GM19023 (cell line): ENCODE data around the gene EPB41L2.
"Not testable (repeated sequence)": the region's sequence is repeated elsewhere in the genome, so short reads cannot be mapped to it uniquely, and the experiment has no call there.

ENCODE experiments used
- ATAC-seq: cut with Tn5 transposase; IDR thresholded peaks from one replicate; pipeline ENCODE4 v1.9.1; 2021; ENCODE audit warnings: mild to moderate bottlenecking, moderate library complexity; ENCODE audit not compliant: unreplicated experiment

The EPB41L2 gene

GRCh38 chr6:130922922-130923321 is 140.1 kb downstream of the EPB41L2 start:
- ATAC-seq: no peak

GRCh38 chr6:130920969-130921368 is 142.1 kb downstream of the EPB41L2 start:
- no peak for ATAC-seq

- no peak for ATAC-seq
Observed at GRCh38 chr6:130918171-130918570, 144.9 kb downstream of the EPB41L2 start.

- not testable (repeated sequence) for ATAC-seq
Observed at GRCh38 chr6:130915606-130916005, 147.4 kb downstream of the EPB41L2 start.

GRCh38 chr6:130913120-130913519 is 149.9 kb downstream of the EPB41L2 start:
- no peak for ATAC-seq

GRCh38 chr6:130912434-130912833 is 150.6 kb downstream of the EPB41L2 start:
- no peak for ATAC-seq

- ATAC-seq: no peak
Observed at GRCh38 chr6:130908958-130909357, 154.1 kb downstream of the EPB41L2 start.

- ATAC-seq: peak; percentile 80
Observed at GRCh38 chr6:130908188-130908587, 154.9 kb downstream of the EPB41L2 start.

- no peak for ATAC-seq
Observed at GRCh38 chr6:130907687-130908086, 155.4 kb downstream of the EPB41L2 start.

- no peak for ATAC-seq
Observed at GRCh38 chr6:130906736-130907381, 156.2 kb downstream of the EPB41L2 start.

GRCh38 chr6:130903602-130904001 is 159.4 kb downstream of the EPB41L2 start:
- ATAC-seq: no peak

- ATAC-seq: no peak
Observed at GRCh38 chr6:130903007-130903406, 160.0 kb downstream of the EPB41L2 start.

GRCh38 chr6:130900913-130901312 is 162.1 kb downstream of the EPB41L2 start:
- ATAC-seq: no peak

GRCh38 chr6:130896249-130896648 is 166.8 kb downstream of the EPB41L2 start:
- ATAC-seq: no peak

- no peak for ATAC-seq
Observed at GRCh38 chr6:130895516-130895915, 167.5 kb downstream of the EPB41L2 start.

- ATAC-seq: no peak
Observed at GRCh38 chr6:130893766-130894165, 169.3 kb downstream of the EPB41L2 start.

- ATAC-seq: no peak
Observed at GRCh38 chr6:130893277-130893676, 169.8 kb downstream of the EPB41L2 start.

- ATAC-seq: no peak
Observed at GRCh38 chr6:130890521-130890971, 172.5 kb downstream of the EPB41L2 start.

- no peak for ATAC-seq
Observed at GRCh38 chr6:130889423-130889822, 173.6 kb downstream of the EPB41L2 start.

- no peak for ATAC-seq
Observed at GRCh38 chr6:130888246-130888645, 174.8 kb downstream of the EPB41L2 start.

- ATAC-seq: no peak
Observed at GRCh38 chr6:130886966-130887365, 176.1 kb downstream of the EPB41L2 start.

GRCh38 chr6:130885392-130886192 is 177.5 kb downstream of the EPB41L2 start:
- ATAC-seq: peak; percentile 80
